GM21737 (cell line): ENCODE results near the gene R3HDM2.
"Not testable (repeated sequence)": the region's sequence is repeated elsewhere in the genome, so short reads cannot be mapped to it uniquely, and the experiment has no call there.

Experiments used
- ATAC-seq: cut with Tn5 transposase; IDR thresholded peaks from one replicate; pipeline ENCODE4 v1.9.1; 2021; ENCODE audit warnings: mild to moderate bottlenecking, moderate library complexity; ENCODE audit not compliant: unreplicated experiment

Gene R3HDM2

DNA sequence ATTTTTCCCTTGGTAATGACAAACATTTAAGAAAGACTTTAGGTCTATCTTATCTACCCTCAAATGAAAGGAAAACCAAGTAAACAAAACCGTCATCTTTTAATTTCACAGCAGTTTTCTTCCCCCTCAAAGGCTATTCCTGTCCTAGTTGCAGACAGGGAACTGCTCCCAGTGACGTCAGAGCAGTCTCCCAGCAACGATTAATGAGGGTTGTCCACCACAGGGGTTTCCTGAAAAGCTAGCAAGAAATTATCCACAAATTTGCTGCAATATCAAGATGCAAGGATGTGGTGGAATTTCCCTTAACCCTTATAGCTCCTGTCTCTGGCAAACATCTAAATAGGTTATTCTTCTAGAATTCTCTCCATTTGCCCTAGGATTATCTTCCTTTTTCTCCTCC is 90.7 kb downstream of the R3HDM2 start:
- ATAC-seq = no peak

DNA sequence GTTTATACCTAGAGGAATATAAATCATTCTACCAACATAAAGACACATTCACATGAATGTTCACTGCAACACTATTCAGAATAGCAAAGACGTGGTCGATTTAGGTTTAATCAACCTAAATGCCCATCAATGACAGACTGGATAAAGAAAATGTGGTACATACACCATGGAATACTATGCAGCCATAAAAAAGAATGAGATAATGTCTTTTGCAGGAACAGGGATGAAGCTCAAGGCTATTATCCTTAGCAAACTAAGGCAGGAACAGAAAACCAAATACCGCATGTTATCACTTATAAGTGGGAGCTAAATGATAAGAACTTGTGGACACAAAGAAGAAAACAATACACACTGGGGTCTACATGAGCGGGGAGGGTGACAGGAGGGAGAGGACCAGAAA is 94.5 kb downstream of the R3HDM2 start:
- not testable (repeated sequence) for ATAC-seq

DNA sequence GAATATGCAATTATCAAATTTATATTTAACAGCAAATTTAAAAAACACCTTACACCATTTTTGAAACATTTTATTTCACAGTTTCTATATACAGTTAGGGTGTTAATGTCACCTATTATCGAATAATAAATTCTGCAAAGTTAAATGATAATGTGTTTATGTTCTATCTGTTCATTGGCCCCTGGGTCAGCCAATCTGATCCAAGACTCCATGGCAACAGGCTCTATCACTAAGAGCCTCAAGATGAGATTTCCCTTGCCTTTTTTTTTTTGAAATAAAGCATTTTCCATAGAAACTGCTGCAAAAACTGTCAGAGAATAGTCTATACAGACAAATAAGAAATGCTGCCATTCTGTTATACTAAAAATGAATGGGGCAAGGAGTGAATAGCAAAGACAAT is 96.6 kb downstream of the R3HDM2 start:
- no peak for ATAC-seq

DNA sequence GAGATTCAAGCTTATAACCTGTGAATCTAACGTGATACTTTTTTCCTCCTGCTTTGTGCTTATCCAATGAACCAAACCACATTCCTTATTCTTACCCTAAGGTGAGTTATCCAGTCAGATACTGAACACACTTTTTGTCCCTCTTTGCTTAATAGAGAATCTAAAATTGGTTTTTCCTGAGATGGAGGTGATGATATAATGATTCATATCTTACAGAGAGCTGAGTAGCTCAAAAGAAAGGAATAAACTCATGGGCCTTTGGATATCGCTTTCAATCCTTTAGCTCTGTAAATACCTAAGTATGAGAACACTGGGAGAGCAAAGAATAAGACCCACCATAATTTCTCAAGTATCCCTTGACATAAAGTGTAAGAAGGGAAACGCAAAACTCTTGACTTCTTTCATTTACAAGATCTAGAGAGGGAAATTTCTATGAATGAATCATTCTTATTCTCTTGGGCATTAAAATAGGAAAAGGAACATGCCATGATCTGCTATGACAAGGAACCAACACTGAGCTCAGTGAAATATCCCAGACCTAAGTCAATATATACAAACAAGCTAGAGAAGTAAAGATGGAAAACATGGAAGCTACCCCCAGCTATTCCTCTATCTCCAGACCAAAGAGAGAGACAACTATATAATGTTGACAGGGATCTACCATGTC is 98.1 kb downstream of the R3HDM2 start:
- ATAC-seq = no peak

DNA sequence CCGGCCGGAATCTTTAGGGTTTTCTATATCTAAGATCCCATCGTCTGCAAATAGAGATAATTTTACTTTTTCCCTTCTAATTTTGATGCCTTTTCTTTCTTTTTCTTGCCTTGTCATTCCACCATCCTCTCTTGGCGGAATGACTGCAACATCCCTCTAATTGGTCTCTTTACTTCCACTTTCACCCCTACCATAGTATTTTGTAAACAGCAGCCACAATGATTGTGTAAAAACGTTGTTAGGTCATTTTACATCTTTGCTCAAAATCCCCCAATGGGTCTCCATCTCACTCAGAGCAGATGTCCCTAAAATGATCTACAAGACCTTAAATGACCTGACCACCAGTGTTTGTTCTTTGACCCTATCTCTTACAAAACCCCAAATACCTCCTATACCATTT is 99.9 kb downstream of the R3HDM2 start:
- no peak for ATAC-seq

DNA sequence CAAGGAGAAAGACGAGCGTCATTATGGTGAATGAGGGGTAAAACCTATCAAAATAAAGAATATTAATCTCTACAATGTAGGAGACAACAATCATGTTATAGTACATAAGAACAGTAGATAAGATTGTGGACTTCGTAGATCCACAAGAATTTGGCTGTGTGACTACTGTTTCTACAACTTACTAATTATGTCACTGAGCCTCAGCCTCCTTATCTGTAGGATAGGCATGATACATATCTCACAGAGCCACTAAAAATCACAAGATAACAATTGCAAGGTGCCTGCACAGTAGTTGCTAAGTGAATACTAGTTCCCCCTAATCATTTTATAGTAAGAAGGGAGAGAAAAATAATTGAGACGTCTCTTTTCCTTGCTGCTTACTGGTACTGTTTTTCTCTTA is 101.6 kb downstream of the R3HDM2 start:
- ATAC-seq = no peak

DNA sequence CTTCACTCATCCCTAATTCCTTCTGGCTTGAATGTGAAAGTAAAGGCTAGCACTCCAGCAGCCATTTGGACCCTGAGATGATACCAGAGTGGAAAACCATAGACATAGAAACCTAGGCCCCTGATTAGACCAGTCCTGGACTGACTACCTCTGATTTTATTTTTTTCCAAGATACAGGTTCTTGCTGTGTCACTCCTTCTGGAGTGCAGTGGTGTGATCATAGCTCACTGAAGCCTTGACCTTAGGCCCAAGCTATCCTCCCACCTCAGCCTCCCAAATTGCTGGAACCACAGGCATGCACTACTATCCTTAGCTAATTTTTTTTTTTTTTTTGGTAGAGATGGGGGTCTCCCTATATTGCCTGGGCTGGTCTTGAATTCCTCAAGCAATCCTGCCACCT is 105.4 kb downstream of the R3HDM2 start:
- no peak for ATAC-seq

DNA sequence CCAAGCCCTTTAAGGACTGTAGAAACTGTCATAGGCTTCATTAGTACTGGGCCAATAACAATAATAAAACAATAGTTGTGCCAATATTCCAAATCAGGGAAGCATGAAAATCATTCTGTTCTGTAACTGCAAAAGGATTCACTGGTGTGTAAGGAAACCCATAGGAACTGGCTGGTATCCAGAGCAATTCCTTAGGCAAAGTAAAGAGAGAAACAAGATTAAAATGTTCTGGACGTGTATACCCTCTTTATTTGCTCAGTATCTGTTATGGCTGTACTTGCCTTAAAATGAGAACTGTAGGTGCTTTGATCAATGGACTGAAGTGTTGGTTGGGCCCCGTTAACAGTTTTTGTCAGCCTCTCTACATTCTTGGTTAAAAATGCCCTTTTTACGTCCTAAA is 107.4 kb downstream of the R3HDM2 start:
- no peak for ATAC-seq

DNA sequence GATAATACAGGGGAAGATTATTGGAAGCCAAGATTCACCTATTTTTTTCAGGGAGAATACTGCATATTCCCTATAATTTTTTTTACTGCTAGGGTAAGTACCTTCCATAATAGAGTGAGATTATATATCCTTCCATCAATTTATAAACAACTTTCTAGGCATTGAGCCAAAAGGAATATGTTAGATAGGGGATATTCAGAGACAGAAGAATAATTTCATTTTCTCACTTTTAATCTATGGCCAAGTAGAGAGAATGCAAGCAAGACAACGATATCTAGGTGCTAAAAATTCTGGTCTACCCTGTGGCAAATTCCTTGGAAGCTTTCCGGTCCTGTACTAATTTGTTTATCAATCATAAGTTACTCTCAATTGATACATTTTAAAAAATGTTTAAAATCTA is 110.2 kb downstream of the R3HDM2 start:
- ATAC-seq = no peak

DNA sequence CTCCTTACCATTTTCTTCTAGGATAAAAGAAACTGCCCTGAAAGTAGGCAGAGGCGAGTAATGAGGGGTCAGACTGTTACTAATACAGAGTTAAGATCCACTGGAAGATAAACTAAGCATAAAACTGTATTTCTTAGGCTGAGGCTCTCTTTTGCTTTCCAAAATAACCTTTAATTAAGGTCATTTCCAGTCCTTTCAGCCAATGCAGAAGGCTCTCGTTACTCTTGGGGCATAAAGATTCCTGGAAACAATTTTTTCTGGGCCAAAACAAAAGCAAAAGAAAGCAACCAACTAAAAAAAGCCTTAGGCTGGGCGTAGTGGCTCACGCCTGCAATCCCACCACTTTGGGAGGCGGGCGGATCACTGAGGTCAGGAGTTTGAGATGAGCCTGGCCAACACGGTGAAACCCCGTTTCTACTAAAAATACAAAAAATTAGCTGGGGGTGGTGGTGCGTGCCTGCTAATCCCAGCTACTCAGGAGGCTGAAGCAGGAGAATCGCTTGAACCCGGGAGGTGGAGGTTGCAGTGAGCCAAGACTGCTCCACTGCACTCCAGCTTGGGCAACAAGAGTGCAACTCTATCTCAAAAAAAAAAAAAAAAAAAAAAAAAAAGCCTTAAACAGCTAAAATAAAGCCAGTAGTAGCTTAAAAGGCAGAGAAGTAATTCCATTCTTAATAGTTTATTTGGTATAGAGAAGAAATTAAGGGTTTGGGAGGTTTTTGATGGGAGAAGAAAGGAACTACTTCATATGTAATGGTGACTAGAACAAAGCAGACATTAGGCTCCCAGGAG is 111.0 kb downstream of the R3HDM2 start:
- ATAC-seq = no peak

DNA sequence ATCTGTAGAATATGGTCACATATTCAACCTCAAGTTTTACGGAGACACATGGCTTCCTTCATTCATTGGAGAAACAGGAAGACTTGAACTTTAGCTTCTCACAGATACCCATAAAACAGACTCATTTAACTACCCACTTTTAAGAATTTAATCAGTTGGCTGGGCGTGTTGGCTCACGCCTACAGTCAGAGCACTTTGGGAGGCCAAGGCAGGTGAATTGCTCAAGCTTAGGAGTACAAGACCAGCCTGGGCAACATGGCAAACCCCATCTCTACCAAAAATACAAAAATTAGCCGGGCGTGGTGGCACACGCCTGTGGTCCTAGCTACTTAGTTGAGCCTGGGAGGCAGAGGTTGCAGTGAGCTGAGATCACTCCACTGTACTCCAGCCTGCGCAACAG is 115.2 kb downstream of the R3HDM2 start:
- ATAC-seq = no peak

DNA sequence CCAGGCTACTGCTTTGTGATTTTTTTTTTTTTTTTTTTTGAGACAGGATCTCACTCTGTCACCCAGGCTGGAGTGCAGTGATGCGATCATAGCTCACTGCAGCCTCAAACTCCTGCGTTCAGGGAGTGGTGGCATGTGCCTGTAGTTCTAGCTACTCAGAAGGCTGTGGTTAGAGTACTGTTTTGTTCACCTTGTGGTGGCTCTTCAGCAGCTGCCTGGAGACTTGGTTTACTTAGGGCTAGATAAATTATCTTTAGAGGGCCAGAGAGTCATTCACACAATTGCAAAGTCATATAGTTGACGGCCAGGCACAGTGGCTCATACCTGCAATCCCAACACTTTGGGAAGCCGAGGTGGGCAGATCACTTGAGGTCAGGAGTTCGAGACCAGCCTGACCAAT is 118.6 kb downstream of the R3HDM2 start:
- ATAC-seq = not testable (repeated sequence)

DNA sequence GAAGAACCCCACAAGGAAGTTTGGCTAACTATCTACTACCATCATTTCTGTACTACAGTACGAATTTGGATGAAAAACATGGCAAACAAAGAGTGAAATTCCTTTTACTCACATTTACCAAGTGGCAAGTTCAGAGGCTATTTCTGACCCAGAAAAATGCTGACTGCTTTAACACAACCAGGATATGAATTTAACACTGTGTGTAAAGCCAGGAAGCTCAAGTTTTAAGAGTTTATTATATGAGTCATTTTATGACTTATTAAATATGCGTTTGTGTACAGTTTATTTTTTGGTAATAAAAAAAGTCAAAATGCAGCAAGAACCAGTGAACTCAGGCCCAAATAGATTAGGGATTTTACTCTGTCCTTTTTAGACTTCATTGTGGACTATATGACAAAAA is 121.4 kb downstream of the R3HDM2 start:
- no peak for ATAC-seq

DNA sequence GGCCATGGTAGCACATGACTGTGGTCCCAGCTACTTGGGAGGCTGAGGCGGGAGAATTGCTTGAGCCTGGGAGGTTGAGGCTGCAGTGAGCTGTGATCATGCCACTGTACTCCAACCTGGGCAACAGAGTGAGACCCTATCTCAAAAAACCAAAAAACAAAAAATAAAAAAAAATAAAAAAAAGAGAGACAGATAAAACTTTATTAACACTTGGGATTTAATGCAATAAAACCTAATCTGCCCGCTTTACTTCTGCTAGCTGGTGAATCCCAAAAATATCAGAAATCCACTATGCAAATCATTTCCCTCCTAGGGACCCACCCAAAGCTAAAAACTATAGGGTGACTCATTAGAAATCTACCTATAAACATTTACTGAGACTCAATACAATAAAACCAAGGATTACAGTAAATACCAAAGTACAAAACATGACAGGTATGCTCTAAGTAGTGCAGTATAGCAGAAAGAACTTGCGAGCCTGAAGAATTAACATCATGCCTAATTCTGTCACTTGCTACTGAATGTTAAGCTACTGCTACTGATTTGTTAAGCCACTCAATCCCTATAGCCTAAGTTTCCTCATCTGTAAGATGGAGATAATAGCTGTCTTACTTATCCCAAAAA is 129.8 kb downstream of the R3HDM2 start:
- no peak for ATAC-seq

DNA sequence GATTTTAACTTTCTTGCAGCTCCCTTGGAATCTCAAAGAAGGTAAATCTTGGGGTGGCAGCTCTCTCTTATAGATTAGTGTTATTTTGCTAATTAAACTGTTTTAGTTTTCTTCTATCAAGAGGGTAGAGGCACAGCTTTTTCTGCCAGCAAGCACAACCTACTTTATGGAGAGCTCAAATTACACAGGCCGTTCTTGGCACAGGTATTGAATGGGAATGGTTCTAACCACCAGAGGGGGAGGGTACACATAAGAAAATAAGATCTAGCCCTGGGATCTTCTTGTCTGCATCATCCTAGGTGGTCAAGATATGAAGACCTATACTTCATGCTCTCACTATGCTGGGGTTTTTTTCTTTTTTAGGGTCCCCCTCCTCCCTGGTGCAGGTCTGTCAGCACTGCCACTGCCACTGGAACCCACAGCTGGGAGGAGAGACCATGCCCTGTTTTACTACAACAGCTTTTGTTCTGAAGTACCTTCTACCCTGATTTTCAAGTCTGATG is 131.3 kb downstream of the R3HDM2 start:
- ATAC-seq = no peak

DNA sequence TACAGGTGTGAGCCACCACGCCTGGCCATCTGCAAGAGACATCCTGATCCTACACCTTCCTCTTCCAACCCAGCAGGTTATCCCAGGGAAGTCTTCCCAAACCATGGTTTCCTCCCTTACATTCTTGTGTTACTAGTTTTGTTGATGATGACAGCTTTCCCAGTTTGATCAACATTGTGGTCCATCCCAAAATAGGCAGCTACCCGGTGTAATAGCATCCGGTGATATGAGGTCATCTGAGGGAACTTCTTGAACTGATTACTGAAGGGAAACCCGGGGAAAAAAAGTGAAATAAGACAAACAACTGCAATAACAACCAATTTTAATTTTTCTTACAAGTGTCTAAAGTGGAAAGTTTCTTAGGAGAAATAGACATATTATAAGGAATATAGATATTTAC is 134.6 kb downstream of the R3HDM2 start:
- ATAC-seq = no peak

DNA sequence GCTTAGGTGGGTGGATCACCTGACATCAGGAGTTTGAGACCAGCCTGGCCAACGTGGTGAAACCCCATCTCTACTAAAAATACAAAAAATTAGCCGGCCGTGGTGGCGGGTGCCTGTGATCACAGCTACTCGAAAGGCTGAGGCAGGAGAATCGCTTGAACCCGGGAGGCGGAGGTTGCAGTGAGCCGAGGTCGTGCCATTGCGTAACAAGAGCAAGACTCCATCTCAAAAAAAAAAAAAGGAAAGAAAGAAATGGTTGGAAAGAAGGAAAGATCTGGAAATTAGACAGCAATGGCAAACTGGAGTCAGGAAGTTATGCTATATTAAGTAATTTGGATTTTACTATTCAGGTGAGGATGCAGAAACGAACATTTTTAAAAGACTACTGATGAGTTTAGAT is 148.8 kb downstream of the R3HDM2 start:
- ATAC-seq = not testable (repeated sequence)

DNA sequence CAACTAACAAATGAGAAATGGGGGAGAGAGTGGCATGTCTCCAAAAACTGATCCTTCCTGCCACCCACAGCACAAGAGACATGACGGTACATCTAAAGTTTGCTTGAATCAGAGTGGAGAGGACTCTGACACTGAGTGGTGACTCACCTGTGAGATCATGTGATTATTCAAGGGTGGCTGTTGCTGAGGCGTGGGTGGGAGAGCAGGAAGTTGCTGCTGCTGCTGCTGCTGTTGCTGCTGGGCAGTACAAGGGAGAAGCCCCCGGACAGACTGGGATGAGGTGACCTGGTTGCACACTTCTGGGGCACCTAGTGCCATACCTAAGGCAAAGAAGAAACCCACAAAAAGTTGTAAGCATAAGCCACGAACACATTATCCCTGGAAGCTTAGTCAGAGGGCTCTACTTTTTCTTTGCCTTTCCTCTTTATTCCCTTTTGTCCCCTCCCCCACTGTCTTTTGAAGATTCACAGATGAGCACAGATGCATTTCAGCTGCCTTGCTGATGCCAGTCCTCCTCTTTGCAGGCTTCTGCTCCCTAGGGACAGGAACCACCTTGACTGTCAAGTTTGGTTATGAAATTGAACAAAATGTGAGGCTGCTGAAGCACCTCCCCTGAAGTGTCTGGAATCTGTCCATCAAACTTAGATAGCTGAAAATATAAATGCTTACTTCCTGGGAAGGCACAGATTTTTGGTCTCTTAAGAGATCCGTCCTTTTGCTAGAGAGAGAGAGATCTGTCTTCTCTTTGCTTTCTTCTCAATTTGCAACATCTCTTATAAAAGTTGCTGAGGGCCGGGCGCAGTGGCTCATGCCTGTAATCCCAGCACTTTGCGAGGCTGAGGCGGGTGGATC is 150.4 kb downstream of the R3HDM2 start:
- peak; percentile 78 for ATAC-seq

DNA sequence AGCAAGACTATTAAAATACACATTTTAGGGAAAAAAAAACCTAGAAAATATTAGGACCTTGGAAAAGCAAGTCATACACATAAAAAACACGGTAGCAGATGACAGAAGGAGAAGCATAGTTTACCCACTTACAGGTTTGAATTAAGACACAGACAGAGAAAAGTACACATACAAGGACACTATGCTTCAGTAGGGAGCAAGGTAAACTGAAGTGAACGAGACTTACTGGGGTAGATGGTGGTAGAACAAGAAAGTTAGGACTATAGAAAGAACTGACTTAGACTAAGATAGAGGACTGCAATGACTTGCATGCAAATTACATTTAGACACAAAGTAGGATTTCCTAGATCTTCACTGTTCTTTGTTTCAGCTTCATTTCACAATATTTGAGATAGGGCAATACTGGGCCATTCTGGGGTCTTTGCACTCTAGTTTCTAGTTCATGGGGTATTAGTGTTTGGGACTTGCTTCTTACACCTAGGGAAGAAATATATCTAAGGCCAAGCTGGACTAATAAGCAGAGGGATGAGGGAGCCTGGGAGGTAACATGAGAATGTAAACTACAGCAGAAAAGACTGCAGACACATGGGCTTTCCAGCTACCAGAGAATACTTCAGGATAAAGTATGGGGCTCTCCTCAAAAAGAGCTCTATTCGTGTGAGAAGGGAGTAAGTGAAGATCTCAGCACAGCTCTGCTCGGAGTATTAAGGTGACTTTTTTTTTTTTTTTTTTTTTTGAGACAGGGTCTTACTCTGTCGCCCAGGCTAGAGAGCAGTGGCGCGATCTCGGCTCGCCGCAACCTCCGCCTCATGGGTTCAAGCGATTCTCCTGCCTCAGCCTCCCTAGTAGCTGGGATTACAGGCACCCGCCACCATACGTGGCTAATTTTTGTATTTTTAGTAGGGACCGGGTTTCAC is 152.1 kb downstream of the R3HDM2 start:
- no peak for ATAC-seq

DNA sequence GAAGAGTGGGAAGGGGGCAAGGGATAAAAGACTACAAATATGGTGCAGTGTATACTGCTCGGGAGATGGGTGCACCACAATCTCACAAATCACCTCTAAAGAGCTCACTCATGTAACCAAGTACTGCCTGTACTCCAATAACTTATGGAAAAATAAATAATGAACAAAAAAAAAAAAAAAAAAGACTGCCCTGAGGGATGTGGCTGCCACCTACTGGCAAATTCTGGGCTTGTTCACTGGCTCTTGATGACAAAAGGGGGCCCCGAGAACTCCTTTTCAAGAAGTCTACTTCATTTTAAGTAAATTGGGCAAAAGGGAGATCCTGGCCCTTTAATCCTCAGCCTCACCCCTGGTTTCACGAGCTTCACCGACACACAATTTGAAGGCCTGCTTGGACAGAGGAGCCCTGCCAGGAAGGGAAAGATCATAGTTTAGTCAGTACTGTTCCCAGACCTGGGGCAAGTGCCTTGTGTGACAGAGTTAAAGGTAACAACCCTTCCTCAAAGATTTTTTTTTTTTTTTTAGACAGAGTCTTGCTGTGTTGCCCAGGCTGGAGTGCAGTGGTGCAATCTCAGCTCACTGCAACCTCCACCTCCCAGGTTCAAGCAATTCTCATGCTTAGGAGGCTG is 153.8 kb downstream of the R3HDM2 start:
- ATAC-seq = no peak
